Stomach smooth muscle (tissue), 2 donors: ENCODE data around the gene FHOD3.

Source experiments
- H3K27ac ChIP-seq: one replicate; pipeline ENCODE4 v1.7.0; 2013; ENCODE audit warnings: mild to moderate bottlenecking, low read length, inconsistent platforms
- H3K27me3 ChIP-seq, 2 donors: one replicate each; pipeline ENCODE4 v1.7.0; 2013; ENCODE audit warnings: low read length in 2 of 2; ENCODE audit not compliant: insufficient read depth in 2 of 2, control insufficient read depth in 1 of 2
- H3K36me3 ChIP-seq, 2 donors: one replicate each; pipeline ENCODE4 v1.7.0; 2013; ENCODE audit warnings: low read length in 2 of 2; ENCODE audit not compliant: control insufficient read depth in 2 of 2, insufficient read depth in 2 of 2
- H3K4me1 ChIP-seq: one replicate; pipeline ENCODE4 v1.7.0; 2013; ENCODE audit warnings: low read length; ENCODE audit not compliant: control insufficient read depth, insufficient read depth
- H3K4me3 ChIP-seq, 2 donors: one replicate each; pipeline ENCODE4 v1.7.0; 2013; ENCODE audit warnings: low read length in 2 of 2
- H3K9ac ChIP-seq, 2 donors: one replicate each; pipeline ENCODE4 v1.7.0; 2013; ENCODE audit warnings: low read length in 2 of 2, mild to moderate bottlenecking in 1 of 2
- H3K9me3 ChIP-seq, 2 donors: one replicate each; pipeline ENCODE4 v1.7.0; 2013; ENCODE audit warnings: low read length in 2 of 2; ENCODE audit not compliant: control insufficient read depth in 2 of 2
- donor health status: healthy.
- donor health status: Pancreatic carcinoma.

FHOD3 gene

GRCh38 chr18:36454245-36454644 is 156.7 kb downstream of the FHOD3 start:
- Histone ChIP-seq H3K4me1 (no peaks in the 10 kb centered on the region), H3K36me3 (no peaks in the 10 kb centered on the region), H3K9me3 (no peaks in the 10 kb centered on the region), H3K4me3 (no peak overlapping the region), H3K27ac (no peak overlapping the region), H3K27me3 (no peaks in the 10 kb centered on the region), H3K9ac (no peak overlapping the region)

GRCh38 chr18:36454848-36455458 is 157.4 kb downstream of the FHOD3 start:
- no peak overlapping the region for H3K9ac ChIP-seq
- no peaks in the 10 kb centered on the region for H3K27me3 ChIP-seq
- H3K9me3 ChIP-seq: no peaks in the 10 kb centered on the region
- H3K4me1 ChIP-seq: no peaks in the 10 kb centered on the region
- H3K4me3 ChIP-seq: no peak overlapping the region
- H3K27ac ChIP-seq: no peak overlapping the region
- no peaks in the 10 kb centered on the region for H3K36me3 ChIP-seq

GRCh38 chr18:36455931-36456330 is 158.4 kb downstream of the FHOD3 start:
- Histone ChIP-seq H3K27me3 (no peaks in the 10 kb centered on the region), H3K27ac (no peak overlapping the region), H3K36me3 (no peaks in the 10 kb centered on the region), H3K4me1 (no peaks in the 10 kb centered on the region), H3K9ac (no peak overlapping the region), H3K4me3 (no peak overlapping the region), H3K9me3 (no peaks in the 10 kb centered on the region)

- Histone ChIP-seq H3K9me3 (no peaks in the 10 kb centered on the region), H3K27ac (no peak overlapping the region), H3K36me3 (no peaks in the 10 kb centered on the region), H3K4me1 (no peaks in the 10 kb centered on the region), H3K27me3 (no peaks in the 10 kb centered on the region), H3K9ac (no peak overlapping the region), H3K4me3 (no peak overlapping the region)
These were observed 159.1 kb downstream of the FHOD3 start for GRCh38 chr18:36456622-36457021.

- H3K27me3 ChIP-seq: no peaks in the 10 kb centered on the region
- no peak overlapping the region for H3K27ac ChIP-seq
- H3K36me3 ChIP-seq: no peaks in the 10 kb centered on the region
- H3K4me1 ChIP-seq: no peaks in the 10 kb centered on the region
- no peak overlapping the region for H3K9ac ChIP-seq
- H3K4me3 ChIP-seq: no peak overlapping the region
- H3K9me3 ChIP-seq: no peaks in the 10 kb centered on the region
These were observed 160.2 kb downstream of the FHOD3 start for GRCh38 chr18:36457683-36458082.

GRCh38 chr18:36458306-36458705 is 160.8 kb downstream of the FHOD3 start:
- no peak overlapping the region for H3K4me3 ChIP-seq
- no peaks in the 10 kb centered on the region for H3K9me3 ChIP-seq
- no peaks in the 10 kb centered on the region for H3K36me3 ChIP-seq
- no peak overlapping the region for H3K9ac ChIP-seq
- H3K4me1 ChIP-seq: no peaks in the 10 kb centered on the region
- no peak overlapping the region for H3K27ac ChIP-seq
- H3K27me3 ChIP-seq: no peaks in the 10 kb centered on the region

- no peaks in the 10 kb centered on the region for H3K36me3 ChIP-seq
- no peak overlapping the region for H3K27ac ChIP-seq
- H3K4me3 ChIP-seq: no peak overlapping the region
- no peaks in the 10 kb centered on the region for H3K27me3 ChIP-seq
- H3K9me3 ChIP-seq: no peaks in the 10 kb centered on the region
- no peak overlapping the region for H3K9ac ChIP-seq
- no peaks in the 10 kb centered on the region for H3K4me1 ChIP-seq
These were observed 161.7 kb downstream of the FHOD3 start for GRCh38 chr18:36459203-36459602.

GRCh38 chr18:36459786-36460185 is 162.3 kb downstream of the FHOD3 start:
- H3K4me3 ChIP-seq: no peak overlapping the region
- H3K9me3 ChIP-seq: no peaks in the 10 kb centered on the region
- H3K36me3 ChIP-seq: no peaks in the 10 kb centered on the region
- no peak overlapping the region for H3K27ac ChIP-seq
- H3K4me1 ChIP-seq: no peaks in the 10 kb centered on the region
- no peak overlapping the region for H3K9ac ChIP-seq
- H3K27me3 ChIP-seq: no peaks in the 10 kb centered on the region

GRCh38 chr18:36460324-36460850 is 162.9 kb downstream of the FHOD3 start:
- Histone ChIP-seq H3K4me1 (no peaks in the 10 kb centered on the region), H3K36me3 (no peaks in the 10 kb centered on the region), H3K4me3 (no peak overlapping the region), H3K27me3 (no peaks in the 10 kb centered on the region), H3K9me3 (no peaks in the 10 kb centered on the region), H3K9ac (no peak overlapping the region), H3K27ac (no peak overlapping the region)

GRCh38 chr18:36460854-36461253 is 163.3 kb downstream of the FHOD3 start:
- Histone ChIP-seq H3K9me3 (no peaks in the 10 kb centered on the region), H3K4me3 (no peak overlapping the region), H3K9ac (no peak overlapping the region), H3K27me3 (no peaks in the 10 kb centered on the region), H3K36me3 (no peaks in the 10 kb centered on the region), H3K4me1 (no peaks in the 10 kb centered on the region), H3K27ac (no peak overlapping the region)

GRCh38 chr18:36461551-36461987 is 164.1 kb downstream of the FHOD3 start:
- H3K27me3 ChIP-seq: no peaks in the 10 kb centered on the region

More at GRCh38 chr18:36461551-36461987, 164.1 kb downstream of the FHOD3 start:
- Histone ChIP-seq H3K9me3 (no peaks in the 10 kb centered on the region), H3K4me3 (no peak overlapping the region), H3K27ac (no peak overlapping the region), H3K9ac (no peak overlapping the region), H3K4me1 (no peaks in the 10 kb centered on the region), H3K36me3 (no peaks in the 10 kb centered on the region)
